ENCODE results near the gene SPATA6. TPM values are rescaled to one million over a fixed set of nuclear protein-coding genes. Genes with fewer than 3 reads are reported as not detected.
"Not testable (repeated sequence)": the region's sequence is repeated elsewhere in the genome, so short reads cannot be mapped to it uniquely, and the experiment has no call there.

Gene SPATA6
- total and polyA plus RNA-seq, 2 donors (not counting 1 experiment from before 2014, with no cell fraction given) = 1.9 to 6.7 TPM

DNA sequence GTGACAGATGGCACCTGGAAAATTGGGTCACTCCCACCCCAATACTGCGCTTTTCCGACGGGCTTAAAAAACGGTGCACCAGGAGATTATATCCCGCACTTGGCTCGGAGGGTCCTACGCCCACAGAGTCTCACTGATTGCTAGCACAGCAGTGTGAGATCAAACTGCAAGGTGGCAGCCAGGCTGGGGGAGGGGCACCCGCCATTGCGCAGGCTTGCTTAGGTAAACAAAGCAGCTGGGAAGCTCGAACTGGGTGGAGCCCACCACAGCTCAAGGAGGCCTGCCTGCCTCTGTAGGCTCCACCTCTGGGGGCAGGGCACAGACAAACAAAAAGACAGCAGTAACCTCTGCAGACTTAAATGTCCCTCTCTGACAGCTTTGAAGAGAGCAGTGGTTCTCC is 194.6 kb downstream of the SPATA6 start:
- H3K79me2 ChIP-seq (ENCODE audit: control insufficient read depth, insufficient read depth, low read length); CTCF ChIA-PET; intact Hi-C loops (cut with micrococcal nuclease); H3K27ac Mint-ChIP-seq; H3K9me3 Mint-ChIP-seq (ENCODE audit: insufficient read depth); H3K4me3 ChIP-seq (ENCODE audit: control extremely low read depth in 1 of 5, extremely low read depth in 1 of 5, insufficient read depth in 1 of 5, low read depth in 2 of 5, low read length in 4 of 5); ATAC-seq (ENCODE audit: low read depth); H3K27me3 ChIP-seq (replicated peaks in 1 of 4; ENCODE audit: control extremely low read depth in 1 of 4, control insufficient read depth in 3 of 4, insufficient read depth in 4 of 4, low read length in 3 of 4); DNase-seq; H3K4me1 ChIP-seq (ENCODE audit: control insufficient read depth in 2 of 2, insufficient read depth in 2 of 2, low read length in 2 of 2); H3K9ac ChIP-seq (ENCODE audit: low read length); POLR2A ChIA-PET; H2AFZ ChIP-seq (ENCODE audit: insufficient read depth, low read depth, low read length, poor library complexity, severe bottlenecking); H3K4me3 Mint-ChIP-seq; H3K27ac ChIP-seq (ENCODE audit: low read length in 2 of 2); H4K20me1 ChIP-seq (ENCODE audit: control insufficient read depth, insufficient read depth, low read length, poor library complexity, severe bottlenecking); H3K36me3 ChIP-seq (replicated peaks in 1 of 2; ENCODE audit: control extremely low read depth in 1 of 2, control insufficient read depth in 1 of 2, extremely low read depth in 1 of 2, insufficient read depth in 2 of 2, low read length in 1 of 2); H3K4me1 Mint-ChIP-seq; H3K4me2 ChIP-seq (replicated peaks; ENCODE audit: low read depth, low read length, poor library complexity, severe bottlenecking); H3K9me3 ChIP-seq (ENCODE audit: control extremely low read depth in 1 of 3, control insufficient read depth in 2 of 3, insufficient read depth in 1 of 3, low read length in 2 of 3): not testable (repeated sequence)
- H3K27me3 Mint-ChIP-seq = peaks cover 15% of the 10 kb centered on the region
- 100% methylated on average over 3 of the region's 10 CpGs for WGBS (ENCODE audit: insufficient coverage)

DNA sequence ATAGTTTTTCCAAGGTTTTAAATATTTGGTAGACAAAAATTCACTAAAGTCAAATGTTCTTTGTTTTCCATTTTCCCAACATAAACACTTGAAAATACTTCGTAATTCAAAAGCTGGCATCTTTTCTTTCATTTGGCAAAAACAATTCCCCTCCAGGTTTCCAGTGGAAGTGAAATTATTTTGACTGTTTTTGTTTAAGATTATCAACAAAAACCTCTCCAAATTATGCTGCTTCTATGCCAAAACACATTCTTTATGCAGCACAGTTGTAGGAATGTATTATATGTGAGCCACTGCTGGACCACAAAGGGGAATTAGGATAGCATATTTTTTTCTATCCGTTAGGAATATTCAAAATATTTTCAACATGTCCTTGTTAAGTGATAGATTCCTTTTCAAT is 205.4 kb downstream of the SPATA6 start:
- H3K4me3 Mint-ChIP-seq = no peak overlapping the region
- no peak for ATAC-seq (ENCODE audit: low read depth)
- no peak overlapping the region for H3K27ac Mint-ChIP-seq
- no peaks in the 10 kb centered on the region for H4K20me1 ChIP-seq (ENCODE audit: control insufficient read depth, insufficient read depth, low read length, poor library complexity, severe bottlenecking)
- H3K79me2 ChIP-seq (ENCODE audit: control insufficient read depth, insufficient read depth, low read length) = no peaks in the 10 kb centered on the region
- no peak overlapping the region for H3K9ac ChIP-seq (ENCODE audit: low read length)
- H3K4me2 ChIP-seq (replicated peaks; ENCODE audit: low read depth, low read length, poor library complexity, severe bottlenecking) = no peak overlapping the region
- H3K9me3 Mint-ChIP-seq (ENCODE audit: insufficient read depth) = no peaks in the 10 kb centered on the region
- H3K4me1 ChIP-seq (ENCODE audit: control insufficient read depth in 2 of 2, insufficient read depth in 2 of 2, low read length in 2 of 2) = no peaks in the 10 kb centered on the region
- CTCF ChIA-PET = interaction anchor here (0.6 kb wide), 1 partner anchor 236 kb away, joined by 3 read pairs; no protein-coding TSS in a partner anchor
- no peaks in the 10 kb centered on the region for H3K4me1 Mint-ChIP-seq
- peaks cover 0 to 10% (median 0%) of the 10 kb centered on the region in 3 donors for H3K9me3 ChIP-seq (ENCODE audit: control extremely low read depth in 1 of 3, control insufficient read depth in 2 of 3, insufficient read depth in 1 of 3, low read length in 2 of 3)
- POLR2A ChIA-PET = no interaction called here
- intact Hi-C loops (cut with micrococcal nuclease) = no loop called here
- WGBS (ENCODE audit: insufficient coverage) = no CpG with 5 or more reads among the region's 2 CpGs
- TF ChIP-seq, protein P1, sequence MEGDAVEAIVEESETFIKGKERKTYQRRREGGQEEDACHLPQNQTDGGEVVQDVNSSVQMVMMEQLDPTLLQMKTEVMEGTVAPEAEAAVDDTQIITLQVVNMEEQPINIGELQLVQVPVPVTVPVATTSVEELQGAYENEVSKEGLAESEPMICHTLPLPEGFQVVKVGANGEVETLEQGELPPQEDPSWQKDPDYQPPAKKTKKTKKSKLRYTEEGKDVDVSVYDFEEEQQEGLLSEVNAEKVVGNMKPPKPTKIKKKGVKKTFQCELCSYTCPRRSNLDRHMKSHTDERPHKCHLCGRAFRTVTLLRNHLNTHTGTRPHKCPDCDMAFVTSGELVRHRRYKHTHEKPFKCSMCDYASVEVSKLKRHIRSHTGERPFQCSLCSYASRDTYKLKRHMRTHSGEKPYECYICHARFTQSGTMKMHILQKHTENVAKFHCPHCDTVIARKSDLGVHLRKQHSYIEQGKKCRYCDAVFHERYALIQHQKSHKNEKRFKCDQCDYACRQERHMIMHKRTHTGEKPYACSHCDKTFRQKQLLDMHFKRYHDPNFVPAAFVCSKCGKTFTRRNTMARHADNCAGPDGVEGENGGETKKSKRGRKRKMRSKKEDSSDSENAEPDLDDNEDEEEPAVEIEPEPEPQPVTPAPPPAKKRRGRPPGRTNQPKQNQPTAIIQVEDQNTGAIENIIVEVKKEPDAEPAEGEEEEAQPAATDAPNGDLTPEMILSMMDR (IDR thresholded peaks at IDR 0.05) = no peak
- no peak for TF ChIP-seq EZH2 (IDR thresholded peaks at IDR 0.05; ENCODE audit: borderline replicate concordance, insufficient read depth, low read depth, low read length, poor library complexity, severe bottlenecking)
- H2AFZ ChIP-seq (ENCODE audit: insufficient read depth, low read depth, low read length, poor library complexity, severe bottlenecking) = no peak overlapping the region
- H3K4me3 ChIP-seq (ENCODE audit: control extremely low read depth in 1 of 5, extremely low read depth in 1 of 5, insufficient read depth in 1 of 5, low read depth in 2 of 5, low read length in 4 of 5) = no peak overlapping the region
- H3K27me3 ChIP-seq (replicated peaks in 1 of 4; ENCODE audit: control extremely low read depth in 1 of 4, control insufficient read depth in 3 of 4, insufficient read depth in 4 of 4, low read length in 3 of 4) = no peaks in the 10 kb centered on the region
- no peaks in the 10 kb centered on the region for H3K36me3 ChIP-seq (replicated peaks in 1 of 2; ENCODE audit: control extremely low read depth in 1 of 2, control insufficient read depth in 1 of 2, extremely low read depth in 1 of 2, insufficient read depth in 2 of 2, low read length in 1 of 2)
- H3K27ac ChIP-seq (ENCODE audit: low read length in 2 of 2) = no peak overlapping the region
- H3K27me3 Mint-ChIP-seq = peaks cover 11% of the 10 kb centered on the region
- no peak for DNase-seq
